Activated T-helper 17 cell treated with anti-CD3 and anti-CD28 coated beads, Interleukin-2, amount 50 U/mL, for 72 hours (primary cell): ENCODE data around the gene ELMO1. TPM values are rescaled to one million over a fixed set of nuclear protein-coding genes. Genes with fewer than 3 reads are reported as not detected.
"Not testable (repeated sequence)": the region's sequence is repeated elsewhere in the genome, so short reads cannot be mapped to it uniquely, and the experiment has no call there.

Experiments used
- ATAC-seq: fragments of 150-1000 bp; cut with Tn5 transposase; replicated peaks from 2 replicates; pipeline ENCODE4 v1.10.0; 2021; ENCODE audit warnings: mild to moderate bottlenecking, moderate library complexity
- H3K27ac Mint-ChIP-seq: one replicate; pipeline ENCODE4 v1.8.0; 2022; ENCODE audit warnings: mixed read lengths
- H3K27me3 Mint-ChIP-seq: one replicate; pipeline ENCODE4 v1.8.0; 2022; ENCODE audit warnings: mixed read lengths
- H3K36me3 Mint-ChIP-seq: one replicate; pipeline ENCODE4 v1.8.0; 2022; ENCODE audit warnings: low read depth, mild to moderate bottlenecking, mixed read lengths
- H3K4me1 Mint-ChIP-seq: one replicate; pipeline ENCODE4 v1.8.0; 2022; ENCODE audit warnings: mixed read lengths
- H3K4me3 Mint-ChIP-seq: one replicate; pipeline ENCODE4 v1.8.0; 2022; ENCODE audit warnings: mild to moderate bottlenecking, mixed read lengths
- H3K9me3 Mint-ChIP-seq: one replicate; pipeline ENCODE4 v1.8.0; 2022; ENCODE audit warnings: mixed read lengths
- total RNA-seq, 2 donors: library from RNA; stranded (reverse); gene quantifications; one replicate each; pipeline ENCODE4 v1.2.3, GENCODE V29; 2022

Gene ELMO1
- total RNA-seq, 2 donors from 2014 or later: 77.4 to 106 TPM

GRCh38 chr7:37173670-37174069 lies 275.0 kb downstream of the ELMO1 start:
- H3K4me3 Mint-ChIP-seq: no peak overlapping the region
- peaks cover 79% of the 10 kb centered on the region for H3K36me3 Mint-ChIP-seq
- peak overlapping the region; percentile 3 for H3K27ac Mint-ChIP-seq
- ATAC-seq: peak; percentile 60
- no peaks in the 10 kb centered on the region for H3K27me3 Mint-ChIP-seq
- H3K9me3 Mint-ChIP-seq: no peaks in the 10 kb centered on the region
- H3K4me1 Mint-ChIP-seq: peaks cover 11% of the 10 kb centered on the region

- no peak for ATAC-seq
- no peaks in the 10 kb centered on the region for H3K9me3 Mint-ChIP-seq
- H3K4me1 Mint-ChIP-seq: peaks cover 4% of the 10 kb centered on the region
- no peak overlapping the region for H3K4me3 Mint-ChIP-seq
- H3K27me3 Mint-ChIP-seq: no peaks in the 10 kb centered on the region
- H3K36me3 Mint-ChIP-seq: peaks cover 16% of the 10 kb centered on the region
- H3K27ac Mint-ChIP-seq: peak overlapping the region; percentile 42
Measured at GRCh38 chr7:37162106-37162505, 286.6 kb downstream of the ELMO1 start.

GRCh38 chr7:37160656-37161055 lies 288.0 kb downstream of the ELMO1 start:
- H3K9me3 Mint-ChIP-seq: peaks cover 4% of the 10 kb centered on the region
- no peak overlapping the region for H3K4me3 Mint-ChIP-seq
- H3K36me3 Mint-ChIP-seq: peaks cover 31% of the 10 kb centered on the region
- H3K27me3 Mint-ChIP-seq: no peaks in the 10 kb centered on the region
- H3K27ac Mint-ChIP-seq: no peak overlapping the region
- peaks cover 10% of the 10 kb centered on the region for H3K4me1 Mint-ChIP-seq
- ATAC-seq: no peak

GRCh38 chr7:37153376-37153775 lies 295.3 kb downstream of the ELMO1 start:
- Mint-ChIP-seq H3K4me3 (no peak overlapping the region), H3K9me3 (peaks cover 4% of the 10 kb centered on the region), H3K27ac (no peak overlapping the region), H3K36me3 (peaks cover 81% of the 10 kb centered on the region), H3K4me1 (peaks cover 21% of the 10 kb centered on the region), H3K27me3 (no peaks in the 10 kb centered on the region)
- ATAC-seq: no peak

GRCh38 chr7:37151741-37152413 lies 296.8 kb downstream of the ELMO1 start:
- H3K9me3 Mint-ChIP-seq: peaks cover 4% of the 10 kb centered on the region
- no peak overlapping the region for H3K4me3 Mint-ChIP-seq
- peaks cover 88% of the 10 kb centered on the region for H3K36me3 Mint-ChIP-seq
- H3K27ac Mint-ChIP-seq: no peak overlapping the region
- H3K4me1 Mint-ChIP-seq: peaks cover 21% of the 10 kb centered on the region
- ATAC-seq: no peak
- H3K27me3 Mint-ChIP-seq: no peaks in the 10 kb centered on the region

GRCh38 chr7:37150856-37151255 lies 297.8 kb downstream of the ELMO1 start:
- ATAC-seq: no peak
- H3K36me3 Mint-ChIP-seq: peaks cover 82% of the 10 kb centered on the region
- H3K4me1 Mint-ChIP-seq: peaks cover 18% of the 10 kb centered on the region
- H3K4me3 Mint-ChIP-seq: no peak overlapping the region
- H3K9me3 Mint-ChIP-seq: peaks cover 1% of the 10 kb centered on the region
- no peak overlapping the region for H3K27ac Mint-ChIP-seq
- no peaks in the 10 kb centered on the region for H3K27me3 Mint-ChIP-seq

- Mint-ChIP-seq H3K9me3 (no peaks in the 10 kb centered on the region), H3K36me3 (peaks cover 75% of the 10 kb centered on the region), H3K4me3 (no peak overlapping the region), H3K27ac (peak overlapping the region; percentile 56), H3K4me1 (peaks cover 11% of the 10 kb centered on the region), H3K27me3 (no peaks in the 10 kb centered on the region)
- no peak for ATAC-seq
Measured at GRCh38 chr7:37150180-37150579, 298.5 kb downstream of the ELMO1 start.

- H3K4me3 Mint-ChIP-seq: no peak overlapping the region
- peaks cover 9% of the 10 kb centered on the region for H3K4me1 Mint-ChIP-seq
- H3K9me3 Mint-ChIP-seq: no peaks in the 10 kb centered on the region
- H3K36me3 Mint-ChIP-seq: peaks cover 72% of the 10 kb centered on the region
- no peak for ATAC-seq
- peak overlapping the region; percentile 56 for H3K27ac Mint-ChIP-seq
- no peaks in the 10 kb centered on the region for H3K27me3 Mint-ChIP-seq
Measured at GRCh38 chr7:37149773-37150124, 298.9 kb downstream of the ELMO1 start.

- no peaks in the 10 kb centered on the region for H3K27me3 Mint-ChIP-seq
- H3K9me3 Mint-ChIP-seq: no peaks in the 10 kb centered on the region
- peak overlapping the region; percentile 56 for H3K27ac Mint-ChIP-seq
- H3K4me1 Mint-ChIP-seq: peaks cover 9% of the 10 kb centered on the region
- H3K4me3 Mint-ChIP-seq: no peak overlapping the region
- H3K36me3 Mint-ChIP-seq: peaks cover 66% of the 10 kb centered on the region
- peak; percentile 74 for ATAC-seq
Measured at GRCh38 chr7:37149051-37149772, 299.5 kb downstream of the ELMO1 start.

- Mint-ChIP-seq H3K9me3 (no peaks in the 10 kb centered on the region), H3K4me3 (no peak overlapping the region), H3K36me3 (peaks cover 43% of the 10 kb centered on the region), H3K27ac (no peak overlapping the region), H3K27me3 (no peaks in the 10 kb centered on the region), H3K4me1 (peaks cover 9% of the 10 kb centered on the region)
- ATAC-seq: no peak
Measured at GRCh38 chr7:37145682-37146081, 303.0 kb downstream of the ELMO1 start.

- peaks cover 4% of the 10 kb centered on the region for H3K9me3 Mint-ChIP-seq
- no peak for ATAC-seq
- H3K27me3 Mint-ChIP-seq: no peaks in the 10 kb centered on the region
- H3K4me1 Mint-ChIP-seq: no peaks in the 10 kb centered on the region
- H3K4me3 Mint-ChIP-seq: no peak overlapping the region
- H3K27ac Mint-ChIP-seq: no peak overlapping the region
- peaks cover 43% of the 10 kb centered on the region for H3K36me3 Mint-ChIP-seq
Measured at GRCh38 chr7:37144423-37144822, 304.2 kb downstream of the ELMO1 start.

GRCh38 chr7:37142958-37143357 lies 305.7 kb downstream of the ELMO1 start:
- Mint-ChIP-seq H3K4me3 (no peak overlapping the region), H3K4me1 (no peaks in the 10 kb centered on the region), H3K27me3 (no peaks in the 10 kb centered on the region), H3K36me3 (peaks cover 49% of the 10 kb centered on the region), H3K9me3 (peaks cover 4% of the 10 kb centered on the region), H3K27ac (no peak overlapping the region)
- ATAC-seq: no peak

- peaks cover 4% of the 10 kb centered on the region for H3K9me3 Mint-ChIP-seq
- no peak overlapping the region for H3K4me3 Mint-ChIP-seq
- no peak overlapping the region for H3K27ac Mint-ChIP-seq
- no peak for ATAC-seq
- H3K27me3 Mint-ChIP-seq: no peaks in the 10 kb centered on the region
- peaks cover 40% of the 10 kb centered on the region for H3K36me3 Mint-ChIP-seq
- H3K4me1 Mint-ChIP-seq: no peaks in the 10 kb centered on the region
Measured at GRCh38 chr7:37141742-37142141, 306.9 kb downstream of the ELMO1 start.

- not testable (repeated sequence) for ATAC-seq, H3K4me1 Mint-ChIP-seq, H3K27me3 Mint-ChIP-seq, H3K27ac Mint-ChIP-seq, H3K9me3 Mint-ChIP-seq, H3K4me3 Mint-ChIP-seq
- peaks cover 80% of the 10 kb centered on the region for H3K36me3 Mint-ChIP-seq
Measured at GRCh38 chr7:37133902-37134301, 314.8 kb downstream of the ELMO1 start.

GRCh38 chr7:37131855-37132254 lies 316.8 kb downstream of the ELMO1 start:
- Mint-ChIP-seq H3K27me3 (no peaks in the 10 kb centered on the region), H3K4me1 (peaks cover 12% of the 10 kb centered on the region), H3K36me3 (peaks cover 89% of the 10 kb centered on the region), H3K4me3 (no peak overlapping the region), H3K27ac (no peak overlapping the region), H3K9me3 (peaks cover 5% of the 10 kb centered on the region)
- ATAC-seq: no peak
